Measurements from ENCODE around the gene MTHFD2L. TPM values are rescaled to one million over a fixed set of nuclear protein-coding genes. Genes with fewer than 3 reads are reported as not detected.
"Not testable (repeated sequence)": the region's sequence is repeated elsewhere in the genome, so short reads cannot be mapped to it uniquely, and the experiment has no call there.

MTHFD2L gene
- total RNA-seq, 1 donor from 2014 or later = 9.4 TPM

DNA sequence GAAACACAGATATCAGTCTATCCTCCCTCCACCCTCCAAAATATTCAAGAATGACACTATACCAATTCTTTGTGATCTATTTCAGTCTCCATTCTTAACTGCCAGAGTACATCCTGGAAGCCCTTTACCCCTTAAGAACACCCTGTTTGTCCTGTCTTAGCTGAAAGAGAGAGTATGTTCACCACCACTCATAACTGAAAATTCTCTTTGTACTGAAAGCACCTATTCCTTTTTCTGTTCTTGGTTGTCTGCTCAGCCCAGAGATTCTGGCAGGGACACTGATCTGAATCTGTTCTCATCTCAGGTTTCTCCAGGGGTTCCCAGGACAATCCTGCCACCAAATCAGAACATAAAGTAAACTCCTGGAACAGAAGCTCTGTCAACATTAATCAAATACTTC is 181.6 kb downstream of the MTHFD2L start:
- Mint-ChIP-seq H3K27ac (no peak overlapping the region), H3K4me1 (no peaks in the 10 kb centered on the region), H3K27me3 (peaks cover 4% of the 10 kb centered on the region), H3K36me3 (ENCODE audit: low read depth) (no peaks in the 10 kb centered on the region), H3K9me3 (peaks cover 6% of the 10 kb centered on the region), H3K4me3 (no peak overlapping the region)
- no peak for DNase-seq
- intact Hi-C loops (cut with micrococcal nuclease) = no loop called here

DNA sequence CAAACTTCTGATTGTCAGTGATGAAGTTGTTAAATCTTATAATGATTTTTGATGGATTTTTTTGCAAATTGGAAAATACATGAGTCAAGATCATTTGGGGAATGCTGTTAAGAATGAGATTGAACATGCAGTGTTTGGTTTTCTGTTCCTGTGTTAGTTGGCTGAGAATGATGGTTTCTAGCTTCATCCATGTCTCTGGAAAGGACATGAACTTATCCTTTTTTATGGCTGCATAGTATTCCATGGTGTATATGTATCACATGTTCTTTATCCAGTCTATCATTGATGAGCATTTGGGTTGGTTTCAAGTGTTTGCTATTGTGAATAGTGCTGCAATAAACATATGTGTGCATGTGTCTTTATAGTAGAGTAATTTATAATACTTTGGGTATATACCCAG is 182.5 kb downstream of the MTHFD2L start:
- H3K4me3 Mint-ChIP-seq; H3K36me3 Mint-ChIP-seq (ENCODE audit: low read depth); DNase-seq; H3K27ac Mint-ChIP-seq; H3K4me1 Mint-ChIP-seq; H3K27me3 Mint-ChIP-seq; intact Hi-C loops (cut with micrococcal nuclease): not testable (repeated sequence)
- H3K9me3 Mint-ChIP-seq = peaks cover 11% of the 10 kb centered on the region

DNA sequence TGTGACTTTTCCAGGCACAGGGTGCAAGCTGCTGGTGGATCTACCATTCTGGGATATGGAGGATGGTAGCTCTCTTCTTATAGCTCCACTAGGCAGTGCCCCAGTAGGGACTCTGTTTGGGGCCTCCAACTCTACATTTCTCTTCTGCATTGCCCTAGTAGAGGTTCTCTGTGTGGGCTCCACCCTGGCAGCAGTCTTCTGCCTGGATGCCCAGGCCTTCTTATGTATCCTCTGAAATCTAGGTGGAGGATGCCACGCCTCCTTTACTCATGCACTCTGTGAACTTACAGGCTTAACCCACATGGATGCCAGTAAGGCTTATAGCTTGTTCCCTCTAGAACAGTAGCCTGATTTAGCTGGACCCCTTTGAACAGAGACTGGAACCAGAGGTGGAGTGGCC is 186.1 kb downstream of the MTHFD2L start:
- no peaks in the 10 kb centered on the region for H3K4me1 Mint-ChIP-seq
- H3K9me3 Mint-ChIP-seq = peaks cover 11% of the 10 kb centered on the region
- H3K27me3 Mint-ChIP-seq = peaks cover 6% of the 10 kb centered on the region
- no peak for DNase-seq
- H3K27ac Mint-ChIP-seq = no peak overlapping the region
- H3K36me3 Mint-ChIP-seq (ENCODE audit: low read depth) = no peaks in the 10 kb centered on the region
- intact Hi-C loops (cut with micrococcal nuclease) = no loop called here
- no peak overlapping the region for H3K4me3 Mint-ChIP-seq

Other genes starting within 250 kb of the MTHFD2L start
- not detected in 2 replicates for gene PF4, start 176.1 kb upstream of the MTHFD2L start, total RNA-seq
- gene PPBP, start 169.9 kb upstream of the MTHFD2L start, total RNA-seq = not detected in 2 replicates
- gene CXCL5, start 159.4 kb upstream of the MTHFD2L start, total RNA-seq = not detected in 2 replicates
- gene CXCL3, start 119.4 kb upstream of the MTHFD2L start, total RNA-seq = not detected in 2 replicates
- gene CXCL2, start 58.9 kb upstream of the MTHFD2L start, total RNA-seq = not detected in 2 replicates
- not detected in 2 replicates for gene EPGN, start 150.4 kb downstream of the MTHFD2L start, total RNA-seq
- not detected in 2 replicates for gene EREG, start 207.0 kb downstream of the MTHFD2L start, total RNA-seq

Measured in activated CD4-positive, alpha-beta T cell treated with anti-CD3 and anti-CD28 coated beads, Interleukin-2, amount 10 ng/mL, durations not matched to agents 24 days and 14 days (primary cell).